Measurements from ENCODE around the gene SFXN4.
"Not testable (repeated sequence)": the region's sequence is repeated elsewhere in the genome, so short reads cannot be mapped to it uniquely, and the experiment has no call there.

The SFXN4 gene

GRCh38 chr10:119119400-119119799, 46.1 kb downstream of the SFXN4 start:
- no peak overlapping the region for H3K4me3 ChIP-seq (replicated peaks; ENCODE audit: low read depth, low read length)
- DNase-seq (ENCODE audit: low read depth) = no peak
- TF ChIP-seq, protein P1, sequence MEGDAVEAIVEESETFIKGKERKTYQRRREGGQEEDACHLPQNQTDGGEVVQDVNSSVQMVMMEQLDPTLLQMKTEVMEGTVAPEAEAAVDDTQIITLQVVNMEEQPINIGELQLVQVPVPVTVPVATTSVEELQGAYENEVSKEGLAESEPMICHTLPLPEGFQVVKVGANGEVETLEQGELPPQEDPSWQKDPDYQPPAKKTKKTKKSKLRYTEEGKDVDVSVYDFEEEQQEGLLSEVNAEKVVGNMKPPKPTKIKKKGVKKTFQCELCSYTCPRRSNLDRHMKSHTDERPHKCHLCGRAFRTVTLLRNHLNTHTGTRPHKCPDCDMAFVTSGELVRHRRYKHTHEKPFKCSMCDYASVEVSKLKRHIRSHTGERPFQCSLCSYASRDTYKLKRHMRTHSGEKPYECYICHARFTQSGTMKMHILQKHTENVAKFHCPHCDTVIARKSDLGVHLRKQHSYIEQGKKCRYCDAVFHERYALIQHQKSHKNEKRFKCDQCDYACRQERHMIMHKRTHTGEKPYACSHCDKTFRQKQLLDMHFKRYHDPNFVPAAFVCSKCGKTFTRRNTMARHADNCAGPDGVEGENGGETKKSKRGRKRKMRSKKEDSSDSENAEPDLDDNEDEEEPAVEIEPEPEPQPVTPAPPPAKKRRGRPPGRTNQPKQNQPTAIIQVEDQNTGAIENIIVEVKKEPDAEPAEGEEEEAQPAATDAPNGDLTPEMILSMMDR (IDR thresholded peaks at IDR 0.05; ENCODE audit: low read length, missing control alignments) = no peak

GRCh38 chr10:119118231-119118630, 47.3 kb downstream of the SFXN4 start:
- no peak overlapping the region for H3K4me3 ChIP-seq (replicated peaks; ENCODE audit: low read depth, low read length)
- DNase-seq (ENCODE audit: low read depth) = no peak
- TF ChIP-seq, protein P1 (IDR thresholded peaks at IDR 0.05; ENCODE audit: low read length, missing control alignments) = no peak

- no peak overlapping the region for H3K4me3 ChIP-seq (replicated peaks; ENCODE audit: low read depth, low read length)
- TF ChIP-seq, protein P1 (IDR thresholded peaks at IDR 0.05; ENCODE audit: low read length, missing control alignments) = no peak
- DNase-seq (ENCODE audit: low read depth) = peak; percentile 58
Measured at GRCh38 chr10:119116326-119116951, 49.1 kb downstream of the SFXN4 start.

DNA sequence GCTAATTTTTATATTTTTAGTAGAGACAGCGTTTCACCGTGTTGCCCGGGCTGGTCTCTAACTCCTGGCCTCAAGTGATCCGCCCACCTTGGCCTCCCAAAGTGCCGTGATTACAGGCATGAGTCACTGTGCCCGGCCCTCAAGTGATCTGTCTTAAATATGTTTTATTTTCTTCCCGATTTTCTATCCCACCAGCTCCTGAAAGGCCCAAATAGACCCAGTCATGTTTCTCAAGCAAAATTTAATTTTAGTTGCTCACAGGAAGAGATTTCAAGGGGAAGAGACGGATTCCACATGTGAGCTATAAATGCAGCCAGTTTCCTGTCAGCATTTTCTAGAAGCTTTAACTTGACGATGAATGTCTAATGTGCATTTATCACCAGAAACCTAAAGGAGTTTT, 49.6 kb downstream of the SFXN4 start:
- H3K4me3 ChIP-seq (replicated peaks; ENCODE audit: low read depth, low read length) = no peak overlapping the region
- TF ChIP-seq, protein P1 (IDR thresholded peaks at IDR 0.05; ENCODE audit: low read length, missing control alignments) = no peak
- peak; percentile 58 for DNase-seq (ENCODE audit: low read depth)

DNA sequence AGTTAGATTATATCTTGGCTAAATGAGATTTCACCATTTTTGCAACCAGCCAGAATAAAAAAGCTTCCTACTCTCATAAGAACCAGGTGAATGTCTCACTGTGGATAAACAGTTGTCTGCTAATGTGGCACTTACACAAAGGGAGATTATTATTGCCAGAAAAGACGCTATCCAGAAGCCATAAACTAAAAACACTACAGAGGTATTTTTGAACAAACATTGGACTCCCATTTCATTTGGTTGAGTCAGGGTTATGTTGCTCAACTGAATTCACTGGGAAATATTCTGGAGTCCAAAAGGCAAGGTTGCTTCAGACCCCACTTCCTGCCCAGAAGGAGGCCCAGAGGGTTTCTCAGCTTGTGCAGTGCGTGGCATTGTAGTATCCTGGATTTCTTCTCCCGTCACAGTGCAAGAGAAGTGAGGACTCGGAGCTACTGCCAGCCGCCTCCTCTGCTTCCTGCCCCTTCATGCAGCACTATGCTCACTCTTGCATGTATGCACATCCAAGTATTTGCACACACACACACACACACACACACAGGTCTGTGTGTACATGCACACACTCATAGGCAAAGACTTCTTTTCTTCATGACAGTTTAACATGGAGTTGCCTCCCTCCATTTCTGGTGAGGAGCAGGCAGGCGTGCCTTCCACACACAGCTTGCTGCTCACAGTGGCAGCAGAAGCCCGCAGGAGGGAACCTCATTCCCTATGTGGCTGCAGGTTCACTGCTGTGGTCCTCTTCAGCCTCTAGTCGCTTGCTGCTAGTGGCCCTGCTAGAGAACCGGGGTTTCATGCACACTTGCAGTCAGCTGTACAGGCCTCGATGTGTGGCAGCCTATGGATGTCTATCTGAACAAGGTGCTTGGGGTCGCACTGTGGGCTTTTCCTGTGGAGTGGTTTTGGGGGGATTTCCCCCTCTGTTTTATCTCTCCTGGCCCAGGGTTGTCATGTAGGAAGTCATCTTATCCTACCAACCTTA, 51.5 kb downstream of the SFXN4 start:
- TF ChIP-seq, protein P1 (IDR thresholded peaks at IDR 0.05; ENCODE audit: low read length, missing control alignments) = no peak
- DNase-seq (ENCODE audit: low read depth) = peak; percentile 98
- no peak overlapping the region for H3K4me3 ChIP-seq (replicated peaks; ENCODE audit: low read depth, low read length)

DNA sequence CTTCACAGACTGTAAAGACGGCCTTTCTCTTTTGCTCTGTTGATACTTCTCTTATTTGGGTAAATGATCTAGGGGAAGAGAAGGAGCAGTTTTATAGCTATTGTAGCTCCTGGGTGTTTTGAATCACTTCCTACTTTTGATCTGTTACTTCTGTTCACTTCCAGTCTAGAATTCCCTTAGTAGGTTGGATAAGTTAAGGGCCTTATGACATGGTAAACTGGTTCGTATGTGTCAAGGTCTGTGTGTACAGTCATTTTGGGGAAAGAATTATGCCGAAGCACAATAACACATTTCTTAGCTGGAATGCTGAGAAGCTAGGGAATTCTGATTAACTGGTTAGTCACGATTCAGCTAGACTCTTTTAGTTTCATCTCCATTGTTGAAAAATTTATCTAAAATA, 53.5 kb downstream of the SFXN4 start:
- TF ChIP-seq, protein P1 (IDR thresholded peaks at IDR 0.05; ENCODE audit: low read length, missing control alignments) = no peak
- DNase-seq (ENCODE audit: low read depth) = peak; percentile 48
- no peak overlapping the region for H3K4me3 ChIP-seq (replicated peaks; ENCODE audit: low read depth, low read length)

DNA sequence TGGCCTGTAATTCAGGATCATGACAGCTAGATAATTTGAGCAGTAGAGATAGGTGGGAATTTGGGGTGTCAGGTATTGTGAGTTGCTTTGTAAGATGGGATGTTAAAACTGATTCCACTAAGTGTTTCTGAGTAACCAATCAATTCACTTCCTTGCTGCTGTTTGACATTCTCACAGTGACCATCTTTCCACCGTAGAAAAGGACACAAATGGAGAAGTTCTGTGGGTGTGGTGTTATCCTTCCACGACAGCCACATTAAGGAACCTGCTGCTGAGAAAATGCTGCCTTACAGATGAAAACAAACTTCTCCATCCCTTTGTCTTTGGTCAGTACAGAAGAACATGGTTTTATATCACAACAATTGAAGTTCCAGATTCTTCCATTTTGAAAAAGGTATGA, 57.7 kb downstream of the SFXN4 start:
- not testable (repeated sequence) for DNase-seq (ENCODE audit: low read depth); H3K4me3 ChIP-seq (replicated peaks; ENCODE audit: low read depth, low read length)

- DNase-seq (ENCODE audit: low read depth); H3K4me3 ChIP-seq (replicated peaks; ENCODE audit: low read depth, low read length): not testable (repeated sequence)
Measured at GRCh38 chr10:119107106-119107505, 58.4 kb downstream of the SFXN4 start.

GRCh38 chr10:119105899-119106298, 59.6 kb downstream of the SFXN4 start:
- H3K4me3 ChIP-seq (replicated peaks; ENCODE audit: low read depth, low read length) = not testable (repeated sequence)

More at GRCh38 chr10:119105899-119106298, 59.6 kb downstream of the SFXN4 start:
- DNase-seq (ENCODE audit: low read depth) = not testable (repeated sequence)

Measured in fibroblast of pulmonary artery (primary cell).